Ishikawa (cell line): ENCODE results near the gene DMD.

ENCODE experiments used
- CEBPB ChIP-seq: IDR thresholded peaks from 2 replicates; pipeline ENCODE4 v1.6.1; 2012
- CREB1 ChIP-seq: IDR thresholded peaks from 2 replicates; pipeline ENCODE4 v1.6.1; 2012; ENCODE audit warnings: low read depth
- EGR1 ChIP-seq: IDR thresholded peaks from 2 replicates; pipeline ENCODE4 v1.6.1; 2012
- EP300 ChIP-seq: IDR thresholded peaks from 2 replicates; pipeline ENCODE4 v1.6.1; 2012; ENCODE audit warnings: borderline replicate concordance
- FOXM1 ChIP-seq: IDR thresholded peaks from 2 replicates; pipeline ENCODE4 v1.6.1; 2012; ENCODE audit warnings: low read depth, borderline replicate concordance
- RAD21 ChIP-seq: IDR thresholded peaks from 2 replicates; pipeline ENCODE4 v1.6.1; 2012; ENCODE audit warnings: low read depth
- TAF1 ChIP-seq: IDR thresholded peaks from 2 replicates; pipeline ENCODE4 v1.6.1; 2012; ENCODE audit warnings: low read depth, mild to moderate bottlenecking
- ZBTB7A ChIP-seq: IDR thresholded peaks from 2 replicates; pipeline ENCODE4 v1.6.1; 2012; ENCODE audit warnings: low read depth
- TF ChIP-seq, protein P1 (sequence below): IDR thresholded peaks from 2 replicates; pipeline ENCODE4 v1.6.1; 2012; ENCODE audit warnings: low read depth, mild to moderate bottlenecking
- TF ChIP-seq, protein P2 (sequence below): IDR thresholded peaks from 2 replicates; pipeline ENCODE4 v1.6.1; 2012

DNA sequence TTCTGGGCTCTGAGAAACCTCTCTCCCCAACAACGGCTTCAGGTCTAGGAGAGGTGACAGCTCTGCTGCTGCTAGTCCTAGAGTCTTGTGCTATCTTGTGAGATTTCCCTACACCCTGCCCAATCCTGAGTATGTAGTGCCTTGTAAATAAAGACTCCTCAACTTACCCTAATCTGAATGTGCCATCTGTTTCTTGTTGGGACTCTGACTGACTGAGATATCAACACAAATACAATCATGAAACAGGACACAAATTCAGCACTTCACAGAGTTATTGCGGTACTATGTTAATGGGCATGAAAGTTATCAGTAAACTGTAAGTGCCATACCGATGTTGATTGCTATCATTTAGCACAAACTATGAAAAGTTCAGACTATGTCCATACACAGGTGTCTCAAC lies 1610.5 kb downstream of the DMD start:
- TF ChIP-seq TAF1 (no peak), RAD21 (no peak), CEBPB (no peak), ZBTB7A (no peak), EP300 (no peak), FOXM1 (no peak), CREB1 (no peak), EGR1 (no peak)
- TF ChIP-seq, protein P1, sequence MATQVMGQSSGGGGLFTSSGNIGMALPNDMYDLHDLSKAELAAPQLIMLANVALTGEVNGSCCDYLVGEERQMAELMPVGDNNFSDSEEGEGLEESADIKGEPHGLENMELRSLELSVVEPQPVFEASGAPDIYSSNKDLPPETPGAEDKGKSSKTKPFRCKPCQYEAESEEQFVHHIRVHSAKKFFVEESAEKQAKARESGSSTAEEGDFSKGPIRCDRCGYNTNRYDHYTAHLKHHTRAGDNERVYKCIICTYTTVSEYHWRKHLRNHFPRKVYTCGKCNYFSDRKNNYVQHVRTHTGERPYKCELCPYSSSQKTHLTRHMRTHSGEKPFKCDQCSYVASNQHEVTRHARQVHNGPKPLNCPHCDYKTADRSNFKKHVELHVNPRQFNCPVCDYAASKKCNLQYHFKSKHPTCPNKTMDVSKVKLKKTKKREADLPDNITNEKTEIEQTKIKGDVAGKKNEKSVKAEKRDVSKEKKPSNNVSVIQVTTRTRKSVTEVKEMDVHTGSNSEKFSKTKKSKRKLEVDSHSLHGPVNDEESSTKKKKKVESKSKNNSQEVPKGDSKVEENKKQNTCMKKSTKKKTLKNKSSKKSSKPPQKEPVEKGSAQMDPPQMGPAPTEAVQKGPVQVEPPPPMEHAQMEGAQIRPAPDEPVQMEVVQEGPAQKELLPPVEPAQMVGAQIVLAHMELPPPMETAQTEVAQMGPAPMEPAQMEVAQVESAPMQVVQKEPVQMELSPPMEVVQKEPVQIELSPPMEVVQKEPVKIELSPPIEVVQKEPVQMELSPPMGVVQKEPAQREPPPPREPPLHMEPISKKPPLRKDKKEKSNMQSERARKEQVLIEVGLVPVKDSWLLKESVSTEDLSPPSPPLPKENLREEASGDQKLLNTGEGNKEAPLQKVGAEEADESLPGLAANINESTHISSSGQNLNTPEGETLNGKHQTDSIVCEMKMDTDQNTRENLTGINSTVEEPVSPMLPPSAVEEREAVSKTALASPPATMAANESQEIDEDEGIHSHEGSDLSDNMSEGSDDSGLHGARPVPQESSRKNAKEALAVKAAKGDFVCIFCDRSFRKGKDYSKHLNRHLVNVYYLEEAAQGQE: no peak
- TF ChIP-seq, protein P2, sequence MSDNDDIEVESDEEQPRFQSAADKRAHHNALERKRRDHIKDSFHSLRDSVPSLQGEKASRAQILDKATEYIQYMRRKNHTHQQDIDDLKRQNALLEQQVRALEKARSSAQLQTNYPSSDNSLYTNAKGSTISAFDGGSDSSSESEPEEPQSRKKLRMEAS: no peak
